Ishikawa (cell line): Measurements from ENCODE around the gene CDKN2B-AS1.

Source experiments
- CREB1 ChIP-seq: IDR thresholded peaks from 2 replicates; pipeline ENCODE4 v1.6.1; 2012; ENCODE audit warnings: low read depth
- EP300 ChIP-seq: IDR thresholded peaks from 2 replicates; pipeline ENCODE4 v1.6.1; 2012; ENCODE audit warnings: borderline replicate concordance
- FOXM1 ChIP-seq: IDR thresholded peaks from 2 replicates; pipeline ENCODE4 v1.6.1; 2012; ENCODE audit warnings: low read depth, borderline replicate concordance
- NFIC ChIP-seq: IDR thresholded peaks from 2 replicates; pipeline ENCODE4 v1.6.1; 2012
- RAD21 ChIP-seq: IDR thresholded peaks from 2 replicates; pipeline ENCODE4 v1.6.1; 2012; ENCODE audit warnings: low read depth
- TAF1 ChIP-seq: IDR thresholded peaks from 2 replicates; pipeline ENCODE4 v1.6.1; 2012; ENCODE audit warnings: low read depth, mild to moderate bottlenecking
- YY1 ChIP-seq: IDR thresholded peaks from 2 replicates; pipeline ENCODE4 v1.6.1; 2012; ENCODE audit warnings: low read depth
- ZBTB7A ChIP-seq: IDR thresholded peaks from 2 replicates; pipeline ENCODE4 v1.6.1; 2012; ENCODE audit warnings: low read depth
- TF ChIP-seq, protein P1 (sequence below): IDR thresholded peaks from 2 replicates; pipeline ENCODE4 v1.6.1; 2012; ENCODE audit warnings: low read depth, mild to moderate bottlenecking
- TF ChIP-seq, protein P2 (sequence below): IDR thresholded peaks from 2 replicates; pipeline ENCODE4 v1.6.1; 2012
- TF ChIP-seq, protein P3 (sequence below): IDR thresholded peaks from 2 replicates; pipeline ENCODE4 v1.6.1; 2012

DNA sequence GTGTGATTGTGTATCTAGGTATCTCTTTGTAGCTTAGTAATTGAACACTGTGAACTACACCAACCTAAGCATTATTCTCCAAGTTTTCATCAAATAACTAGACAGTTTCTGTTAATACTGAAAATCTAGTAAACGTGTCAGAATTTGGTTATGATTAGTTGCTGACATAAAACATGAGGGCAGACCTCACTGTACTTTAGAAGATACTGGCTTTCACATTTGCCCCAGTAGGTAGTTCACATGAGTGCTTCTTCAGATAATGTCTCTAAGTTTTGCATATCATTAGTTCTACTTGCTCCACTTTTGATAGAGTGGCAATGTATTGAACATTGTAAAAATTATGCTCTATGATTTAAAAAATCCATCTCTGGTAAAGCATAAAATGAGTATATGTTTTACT, 7.4 kb downstream of the CDKN2B-AS1 start:
- TF ChIP-seq, protein P1, sequence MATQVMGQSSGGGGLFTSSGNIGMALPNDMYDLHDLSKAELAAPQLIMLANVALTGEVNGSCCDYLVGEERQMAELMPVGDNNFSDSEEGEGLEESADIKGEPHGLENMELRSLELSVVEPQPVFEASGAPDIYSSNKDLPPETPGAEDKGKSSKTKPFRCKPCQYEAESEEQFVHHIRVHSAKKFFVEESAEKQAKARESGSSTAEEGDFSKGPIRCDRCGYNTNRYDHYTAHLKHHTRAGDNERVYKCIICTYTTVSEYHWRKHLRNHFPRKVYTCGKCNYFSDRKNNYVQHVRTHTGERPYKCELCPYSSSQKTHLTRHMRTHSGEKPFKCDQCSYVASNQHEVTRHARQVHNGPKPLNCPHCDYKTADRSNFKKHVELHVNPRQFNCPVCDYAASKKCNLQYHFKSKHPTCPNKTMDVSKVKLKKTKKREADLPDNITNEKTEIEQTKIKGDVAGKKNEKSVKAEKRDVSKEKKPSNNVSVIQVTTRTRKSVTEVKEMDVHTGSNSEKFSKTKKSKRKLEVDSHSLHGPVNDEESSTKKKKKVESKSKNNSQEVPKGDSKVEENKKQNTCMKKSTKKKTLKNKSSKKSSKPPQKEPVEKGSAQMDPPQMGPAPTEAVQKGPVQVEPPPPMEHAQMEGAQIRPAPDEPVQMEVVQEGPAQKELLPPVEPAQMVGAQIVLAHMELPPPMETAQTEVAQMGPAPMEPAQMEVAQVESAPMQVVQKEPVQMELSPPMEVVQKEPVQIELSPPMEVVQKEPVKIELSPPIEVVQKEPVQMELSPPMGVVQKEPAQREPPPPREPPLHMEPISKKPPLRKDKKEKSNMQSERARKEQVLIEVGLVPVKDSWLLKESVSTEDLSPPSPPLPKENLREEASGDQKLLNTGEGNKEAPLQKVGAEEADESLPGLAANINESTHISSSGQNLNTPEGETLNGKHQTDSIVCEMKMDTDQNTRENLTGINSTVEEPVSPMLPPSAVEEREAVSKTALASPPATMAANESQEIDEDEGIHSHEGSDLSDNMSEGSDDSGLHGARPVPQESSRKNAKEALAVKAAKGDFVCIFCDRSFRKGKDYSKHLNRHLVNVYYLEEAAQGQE: no peak
- TF ChIP-seq YY1 (no peak), TAF1 (no peak), ZBTB7A (no peak), RAD21 (no peak), FOXM1 (no peak), CREB1 (no peak), NFIC (no peak), EP300 (no peak)
- TF ChIP-seq, protein P2, sequence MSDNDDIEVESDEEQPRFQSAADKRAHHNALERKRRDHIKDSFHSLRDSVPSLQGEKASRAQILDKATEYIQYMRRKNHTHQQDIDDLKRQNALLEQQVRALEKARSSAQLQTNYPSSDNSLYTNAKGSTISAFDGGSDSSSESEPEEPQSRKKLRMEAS: no peak
- TF ChIP-seq, protein P3, sequence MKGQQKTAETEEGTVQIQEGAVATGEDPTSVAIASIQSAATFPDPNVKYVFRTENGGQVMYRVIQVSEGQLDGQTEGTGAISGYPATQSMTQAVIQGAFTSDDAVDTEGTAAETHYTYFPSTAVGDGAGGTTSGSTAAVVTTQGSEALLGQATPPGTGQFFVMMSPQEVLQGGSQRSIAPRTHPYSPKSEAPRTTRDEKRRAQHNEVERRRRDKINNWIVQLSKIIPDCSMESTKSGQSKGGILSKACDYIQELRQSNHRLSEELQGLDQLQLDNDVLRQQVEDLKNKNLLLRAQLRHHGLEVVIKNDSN: no peak
